HepG2 (cell line): Measurements from ENCODE around the gene EIF3A. TPM values are rescaled to one million over a fixed set of nuclear protein-coding genes. Genes with fewer than 3 reads are reported as not detected.
A peak's percentile ranks its signal among the peaks of the same experiment; 100 is the strongest.

Experiments
- ARHGAP35 ChIP-seq: sonication (generic); formaldehyde crosslinking; IDR thresholded peaks from 2 replicates; pipeline ENCODE4 v1.9.0; 2022; ENCODE audit warnings: mild to moderate bottlenecking, inconsistent platforms, moderate library complexity, missing genetic modification reagents, borderline replicate concordance
- DRAP1 ChIP-seq: IDR thresholded peaks from 2 replicates; pipeline ENCODE4 v1.6.1; 2016; ENCODE audit warnings: missing genetic modification reagents, missing compliant biosample characterization
- HHEX ChIP-seq: IDR thresholded peaks from 2 replicates; pipeline ENCODE4 v1.6.1; 2016; ENCODE audit warnings: control low read depth
- IKZF4 ChIP-seq: sonication (generic); formaldehyde crosslinking; IDR thresholded peaks from 2 replicates; pipeline ENCODE4 v1.5.1; 2020; ENCODE audit warnings: borderline replicate concordance, mild to moderate bottlenecking, low read depth, missing genetic modification reagents; ENCODE audit errors: not compliant biosample characterization
- KAT8 ChIP-seq: IDR thresholded peaks from 2 replicates; pipeline ENCODE4 v1.6.1; 2016; ENCODE audit warnings: missing genetic modification reagents, missing compliant biosample characterization
- MYNN ChIP-seq: sonication (generic); formaldehyde crosslinking; IDR thresholded peaks from 2 replicates; pipeline ENCODE4 v1.4.0; 2020; ENCODE audit warnings: mild to moderate bottlenecking, low read depth, missing genetic modification reagents
- NR2F1 ChIP-seq, 2 experiments: fragments of 450-650 bp in 1 of 2; formaldehyde crosslinking in 1 of 2; IDR thresholded peaks; 2 replicates each; pipeline versions ENCODE4 v1.5.0 to v1.6.1; 2016 to 2020; ENCODE audit warnings: mild to moderate bottlenecking in 1 of 2, missing compliant biosample characterization in 1 of 2, missing genetic modification reagents in 1 of 2, moderate library complexity in 1 of 2
- SAFB2 ChIP-seq: sonication (generic); formaldehyde crosslinking; IDR thresholded peaks from 2 replicates; pipeline ENCODE4 v1.5.1; 2020; ENCODE audit warnings: missing genetic modification reagents, low read depth, mild to moderate bottlenecking, borderline replicate concordance
- SPEN ChIP-seq: sonication (generic); formaldehyde crosslinking; IDR thresholded peaks from 2 replicates; pipeline ENCODE4 v1.5.1; 2020; ENCODE audit warnings: low read depth, mild to moderate bottlenecking, missing genetic modification reagents
- ZNF276 ChIP-seq: sonication (generic); formaldehyde crosslinking; IDR thresholded peaks from 2 replicates; pipeline ENCODE4 v1.4.0; 2020; ENCODE audit warnings: mild to moderate bottlenecking, low read depth, missing genetic modification reagents
- ZNF552 ChIP-seq: sonication (generic); formaldehyde crosslinking; IDR thresholded peaks from 2 replicates; pipeline ENCODE4 v1.9.0; 2022; ENCODE audit warnings: missing genetic modification reagents, mild to moderate bottlenecking, borderline replicate concordance
- ZNF773 ChIP-seq: sonication (generic); formaldehyde crosslinking; IDR thresholded peaks from 2 replicates; pipeline ENCODE4 v1.4.0; 2020; ENCODE audit warnings: missing genetic modification reagents, borderline replicate concordance
- polyA plus RNA-seq, 8 experiments: library from polyadenylated mRNA; depleted of rRNA in 3 of 8; stranded (reverse) in 7 of 8; unstranded in 1 of 8; fragments of >200 nt; fragmentation: Illumina TruSeq in 4 of 8; extraction: Trizol in 4 of 8; gene quantifications; 2 replicates each; pipeline versions ENCODE4 v1.2.1 to v1.2.3, GENCODE V29; 2011 to 2016; ENCODE audit warnings: low read depth in 4 of 8, missing spikeins in 1 of 8, mixed read lengths in 1 of 8; ENCODE audit not compliant: insufficient read depth in 1 of 8
- total RNA-seq, 5 experiments: library from RNA; depleted of rRNA; stranded (reverse); fragments of >200 nt; fragmentation: Illumina TruSeq; extraction: Trizol; gene quantifications; 2 replicates each; pipeline ENCODE4 v1.2.3, GENCODE V29; 2016; ENCODE audit warnings: low read depth in 1 of 5
- TF ChIP-seq, protein P1 (sequence below): sonication (generic); formaldehyde crosslinking; IDR thresholded peaks from 2 replicates; pipeline ENCODE4 v1.4.0; 2020; ENCODE audit warnings: missing genetic modification reagents, borderline replicate concordance
- TF ChIP-seq, protein P2 (sequence below), 2 experiments: fragments of 450-650 bp in 1 of 2; sonication (generic) in 1 of 2; formaldehyde crosslinking; IDR thresholded peaks; 2 replicates each; pipeline versions ENCODE4 v1.5.0 to v1.8.0; 2020 to 2022; ENCODE audit warnings: mild to moderate bottlenecking in 1 of 2, missing genetic modification reagents in 1 of 2
- TF ChIP-seq, protein P3 (sequence below): IDR thresholded peaks from 2 replicates; pipeline ENCODE4 v1.6.1; 2016; ENCODE audit warnings: missing compliant biosample characterization, missing genetic modification reagents, borderline replicate concordance
- TF ChIP-seq, protein P4 (sequence below): sonication (generic); formaldehyde crosslinking; IDR thresholded peaks from 2 replicates; pipeline ENCODE4 v1.5.1; 2020; ENCODE audit warnings: missing genetic modification reagents, mild to moderate bottlenecking, borderline replicate concordance

Gene EIF3A
- total and polyA plus RNA-seq, 2 of the 13 experiments (the other 11 are each of a cell fraction or from before 2014, with no cell fraction given) = 25.6 to 117 TPM

DNA sequence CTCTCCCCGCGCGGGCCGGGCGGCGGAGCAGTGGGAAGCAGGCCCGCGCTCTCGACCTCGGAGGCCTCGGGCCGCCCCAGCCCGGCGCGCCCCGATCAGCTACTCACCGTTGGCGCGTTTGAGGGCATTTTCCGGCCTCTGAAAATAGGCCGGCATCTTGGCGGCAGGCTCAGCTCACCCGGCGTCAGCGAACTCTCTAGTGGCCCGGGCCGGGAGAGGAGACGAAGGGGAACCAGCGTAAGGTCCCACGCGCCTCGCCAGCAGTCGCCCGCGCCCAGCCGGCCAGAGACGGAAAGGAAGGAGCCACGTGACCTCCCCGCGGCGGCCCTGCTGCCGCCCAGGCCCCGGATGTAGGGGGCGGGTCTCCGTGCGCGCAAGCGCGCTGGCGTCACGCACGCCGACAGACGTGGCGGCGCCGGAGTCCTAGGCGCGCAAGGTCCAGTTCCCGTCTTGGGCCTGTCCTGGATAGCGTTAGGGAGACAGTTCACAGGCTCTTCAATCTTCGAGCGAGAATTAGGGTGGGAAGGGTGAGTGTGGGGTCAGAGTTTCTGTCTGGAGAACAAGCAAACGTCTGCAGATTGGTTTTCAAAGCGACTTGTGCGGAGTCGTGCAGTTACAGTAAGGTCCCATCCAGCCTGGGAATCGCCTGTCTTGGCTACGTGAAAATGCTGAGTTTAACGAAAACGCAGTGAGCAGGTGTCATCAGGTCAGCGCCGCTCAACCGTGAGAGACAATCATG is at the start of gene EIF3A (continued):
- no peak for TF ChIP-seq HHEX (CRISPR knock-in tag)
- TF ChIP-seq ARHGAP35 (CRISPR knock-in tag) = no peak; the same call in 1 of the 2 replicates
- TF ChIP-seq, protein P1, sequence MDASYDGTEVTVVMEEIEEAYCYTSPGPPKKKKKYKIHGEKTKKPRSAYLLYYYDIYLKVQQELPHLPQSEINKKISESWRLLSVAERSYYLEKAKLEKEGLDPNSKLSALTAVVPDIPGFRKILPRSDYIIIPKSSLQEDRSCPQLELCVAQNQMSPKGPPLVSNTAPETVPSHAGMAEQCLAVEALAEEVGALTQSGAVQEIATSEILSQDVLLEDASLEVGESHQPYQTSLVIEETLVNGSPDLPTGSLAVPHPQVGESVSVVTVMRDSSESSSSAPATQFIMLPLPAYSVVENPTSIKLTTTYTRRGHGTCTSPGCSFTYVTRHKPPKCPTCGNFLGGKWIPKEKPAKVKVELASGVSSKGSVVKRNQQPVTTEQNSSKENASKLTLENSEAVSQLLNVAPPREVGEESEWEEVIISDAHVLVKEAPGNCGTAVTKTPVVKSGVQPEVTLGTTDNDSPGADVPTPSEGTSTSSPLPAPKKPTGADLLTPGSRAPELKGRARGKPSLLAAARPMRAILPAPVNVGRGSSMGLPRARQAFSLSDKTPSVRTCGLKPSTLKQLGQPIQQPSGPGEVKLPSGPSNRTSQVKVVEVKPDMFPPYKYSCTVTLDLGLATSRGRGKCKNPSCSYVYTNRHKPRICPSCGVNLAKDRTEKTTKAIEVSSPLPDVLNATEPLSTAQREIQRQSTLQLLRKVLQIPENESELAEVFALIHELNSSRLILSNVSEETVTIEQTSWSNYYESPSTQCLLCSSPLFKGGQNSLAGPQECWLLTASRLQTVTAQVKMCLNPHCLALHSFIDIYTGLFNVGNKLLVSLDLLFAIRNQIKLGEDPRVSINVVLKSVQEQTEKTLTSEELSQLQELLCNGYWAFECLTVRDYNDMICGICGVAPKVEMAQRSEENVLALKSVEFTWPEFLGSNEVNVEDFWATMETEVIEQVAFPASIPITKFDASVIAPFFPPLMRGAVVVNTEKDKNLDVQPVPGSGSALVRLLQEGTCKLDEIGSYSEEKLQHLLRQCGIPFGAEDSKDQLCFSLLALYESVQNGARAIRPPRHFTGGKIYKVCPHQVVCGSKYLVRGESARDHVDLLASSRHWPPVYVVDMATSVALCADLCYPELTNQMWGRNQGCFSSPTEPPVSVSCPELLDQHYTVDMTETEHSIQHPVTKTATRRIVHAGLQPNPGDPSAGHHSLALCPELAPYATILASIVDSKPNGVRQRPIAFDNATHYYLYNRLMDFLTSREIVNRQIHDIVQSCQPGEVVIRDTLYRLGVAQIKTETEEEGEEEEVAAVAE (CRISPR knock-in tag) = 0 out of 2 replicates have a peak, but pooled peaks have one; percentile 62
- TF ChIP-seq KAT8 (CRISPR knock-in tag) = peak; percentile 85
- TF ChIP-seq, protein P2, sequence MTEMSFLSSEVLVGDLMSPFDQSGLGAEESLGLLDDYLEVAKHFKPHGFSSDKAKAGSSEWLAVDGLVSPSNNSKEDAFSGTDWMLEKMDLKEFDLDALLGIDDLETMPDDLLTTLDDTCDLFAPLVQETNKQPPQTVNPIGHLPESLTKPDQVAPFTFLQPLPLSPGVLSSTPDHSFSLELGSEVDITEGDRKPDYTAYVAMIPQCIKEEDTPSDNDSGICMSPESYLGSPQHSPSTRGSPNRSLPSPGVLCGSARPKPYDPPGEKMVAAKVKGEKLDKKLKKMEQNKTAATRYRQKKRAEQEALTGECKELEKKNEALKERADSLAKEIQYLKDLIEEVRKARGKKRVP (CRISPR knock-in tag; IDR thresholded peaks at IDR 0.05) = peak in 1 of 2 experiments; percentile 31; a peak in 2 of 4 replicates
- peak; percentile 94 for TF ChIP-seq DRAP1
- no peak for TF ChIP-seq IKZF4
- 0 out of 2 replicates have a peak, but pooled peaks have one; percentile 21 for TF ChIP-seq MYNN (CRISPR knock-in tag)
- TF ChIP-seq ZNF276 = no peak
- no peak for TF ChIP-seq SAFB2 (CRISPR knock-in tag)
- peak; percentile 37; the same call in 1 of the 2 replicates for TF ChIP-seq ZNF552 (CRISPR knock-in tag)
- TF ChIP-seq NR2F1 (CRISPR knock-in tag; IDR thresholded peaks at IDR 0.05) = no peak
- TF ChIP-seq SPEN (CRISPR knock-in tag) = peak; percentile 84
- TF ChIP-seq, protein P3, sequence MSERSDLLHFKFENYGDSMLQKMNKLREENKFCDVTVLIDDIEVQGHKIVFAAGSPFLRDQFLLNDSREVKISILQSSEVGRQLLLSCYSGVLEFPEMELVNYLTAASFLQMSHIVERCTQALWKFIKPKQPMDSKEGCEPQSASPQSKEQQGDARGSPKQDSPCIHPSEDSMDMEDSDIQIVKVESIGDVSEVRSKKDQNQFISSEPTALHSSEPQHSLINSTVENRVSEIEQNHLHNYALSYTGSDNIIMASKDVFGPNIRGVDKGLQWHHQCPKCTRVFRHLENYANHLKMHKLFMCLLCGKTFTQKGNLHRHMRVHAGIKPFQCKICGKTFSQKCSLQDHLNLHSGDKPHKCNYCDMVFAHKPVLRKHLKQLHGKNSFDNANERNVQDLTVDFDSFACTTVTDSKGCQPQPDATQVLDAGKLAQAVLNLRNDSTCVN (CRISPR knock-in tag) = peak; percentile 45; the same call in 1 of the 2 replicates
- TF ChIP-seq ZNF773 (CRISPR knock-in tag) = no peak
- TF ChIP-seq, protein P4, sequence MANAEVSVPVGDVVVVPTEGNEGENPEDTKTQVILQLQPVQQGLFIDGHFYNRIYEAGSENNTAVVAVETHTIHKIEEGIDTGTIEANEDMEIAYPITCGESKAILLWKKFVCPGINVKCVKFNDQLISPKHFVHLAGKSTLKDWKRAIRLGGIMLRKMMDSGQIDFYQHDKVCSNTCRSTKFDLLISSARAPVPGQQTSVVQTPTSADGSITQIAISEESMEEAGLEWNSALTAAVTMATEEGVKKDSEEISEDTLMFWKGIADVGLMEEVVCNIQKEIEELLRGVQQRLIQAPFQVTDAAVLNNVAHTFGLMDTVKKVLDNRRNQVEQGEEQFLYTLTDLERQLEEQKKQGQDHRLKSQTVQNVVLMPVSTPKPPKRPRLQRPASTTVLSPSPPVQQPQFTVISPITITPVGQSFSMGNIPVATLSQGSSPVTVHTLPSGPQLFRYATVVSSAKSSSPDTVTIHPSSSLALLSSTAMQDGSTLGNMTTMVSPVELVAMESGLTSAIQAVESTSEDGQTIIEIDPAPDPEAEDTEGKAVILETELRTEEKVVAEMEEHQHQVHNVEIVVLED (CRISPR knock-in tag) = peak; percentile 99
